H1 (cell line): Measurements from ENCODE around the gene MARK3. TPM values are rescaled to one million over a fixed set of nuclear protein-coding genes. Genes with fewer than 3 reads are reported as not detected.

Source experiments
- CHD1 ChIP-seq: IDR thresholded peaks from 2 replicates; pipeline ENCODE4 v1.6.1; 2012; ENCODE audit warnings: low read depth, low read length, improper control_type of control experiment
- EGR1 ChIP-seq: IDR thresholded peaks from 2 replicates; pipeline ENCODE4 v1.6.1; 2011; ENCODE audit warnings: low read depth, low read length, borderline replicate concordance
- POLR2A ChIP-seq, 2 experiments: IDR thresholded peaks; 1 replicate in 1 of 2; 2 replicates in 1 of 2; pipeline ENCODE4 v1.6.1; 2011; ENCODE audit warnings: low read depth in 2 of 2, low read length in 2 of 2, mild to moderate bottlenecking in 2 of 2; ENCODE audit errors: control extremely low read depth in 1 of 2
- SIN3A ChIP-seq, 2 experiments: IDR thresholded peaks in 1 of 2; conservative IDR thresholded peaks in 1 of 2; 2 replicates each; pipeline ENCODE4 v1.6.1; 2011 to 2012; ENCODE audit warnings: low read length in 2 of 2, improper control_type of control experiment in 1 of 2, low read depth in 1 of 2, mild to moderate bottlenecking in 1 of 2
- TBP ChIP-seq: IDR thresholded peaks from 2 replicates; pipeline ENCODE4 v1.6.1; 2011; ENCODE audit warnings: low read depth, low read length, improper control_type of control experiment
- polyA plus RNA-seq, 7 experiments: library from polyadenylated mRNA; depleted of rRNA in 3 of 7; stranded (reverse) in 5 of 7; unstranded in 2 of 7; fragments of >200 nt in 5 of 7; fragments of 200-250 nt in 2 of 7; gene quantifications; 1 replicate in 5 of 7; 2 replicates in 1 of 7; 4 replicates in 1 of 7; pipeline versions ENCODE4 v1.2.1 to v1.2.3, GENCODE V29; 2011 to 2013; ENCODE audit warnings: missing spikeins in 2 of 7, mixed read lengths in 2 of 7
- total RNA-seq: library from RNA; stranded (reverse); fragmentation: NEBNext Ultra II Directional; extraction: Animal tissue kit (Norgen Biotek cat#: 25700); gene quantifications from 2 replicates; pipeline ENCODE4 v1.2.1, GENCODE V29; 2021
- TF ChIP-seq, protein P1 (sequence below): IDR thresholded peaks from 2 replicates; pipeline ENCODE4 v1.6.1; 2012; ENCODE audit warnings: inconsistent platforms

The MARK3 gene
- total and polyA plus RNA-seq, 2 of the 8 experiments (the other 6 are each of a cell fraction or from before 2014, with no cell fraction given) = 39.4 to 76.9 TPM

- TF ChIP-seq, protein P1, sequence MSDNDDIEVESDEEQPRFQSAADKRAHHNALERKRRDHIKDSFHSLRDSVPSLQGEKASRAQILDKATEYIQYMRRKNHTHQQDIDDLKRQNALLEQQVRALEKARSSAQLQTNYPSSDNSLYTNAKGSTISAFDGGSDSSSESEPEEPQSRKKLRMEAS = peak; percentile 39; the same call in 1 of the 2 replicates
- TF ChIP-seq POLR2A (IDR thresholded peaks at IDR 0.05; ENCODE audit: control extremely low read depth in 1 of 2, low read depth in 2 of 2, low read length in 2 of 2) = no peak
- no peak for TF ChIP-seq TBP
- peak; percentile 95 to 96 for TF ChIP-seq SIN3A (conservative IDR thresholded peaks at IDR 0.05 in 1 of 2, IDR thresholded peaks at IDR 0.05 in 1 of 2; ENCODE audit: low read depth in 1 of 2, low read length in 2 of 2)
- TF ChIP-seq EGR1 = no peak
- TF ChIP-seq CHD1 = no peak
Measured at GRCh38 chr14:103530390-103530789, 145.2 kb downstream of the MARK3 start (continued).
